Peyer's patch (tissue), 4 donors: ENCODE measurements around the gene B4GALT4.

Experiments
- POLR2A ChIP-seq, 2 donors: fragments of 450-650 bp; IDR thresholded peaks; one replicate each; pipeline ENCODE4 v1.5.1; 2017; ENCODE audit warnings: antibody characterized with exemption in 2 of 2, mild to moderate bottlenecking in 2 of 2, moderate library complexity in 2 of 2
- TF ChIP-seq, protein P1 (sequence below), 6 experiments: fragments of 450-650 bp in 4 of 6; fragments of 200-600 bp in 2 of 6; sonication (generic) in 1 of 6; IDR thresholded peaks; one replicate each; pipeline ENCODE4 v1.5.1; 2017 to 2019; ENCODE audit warnings: antibody characterized with exemption in 6 of 6, mild to moderate bottlenecking in 3 of 6, moderate library complexity in 1 of 6

DNA sequence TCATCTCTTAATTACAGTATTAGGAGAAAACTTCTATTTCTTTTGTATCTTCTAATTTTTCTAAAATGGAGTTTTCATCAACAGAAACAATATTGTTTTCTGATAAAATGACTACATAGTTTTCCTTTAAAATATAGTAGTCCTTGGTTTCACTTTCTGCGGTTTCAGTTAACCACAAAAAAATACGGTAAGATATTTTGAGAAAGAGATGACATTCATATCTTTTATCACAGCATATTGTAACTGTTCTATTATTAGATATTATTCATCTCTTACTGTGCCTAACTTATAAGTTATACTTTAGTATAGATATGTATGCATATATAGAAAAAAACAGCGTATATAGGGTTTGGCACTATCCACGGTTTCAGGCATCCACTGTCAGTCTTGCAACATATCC is 2.3 kb downstream of the B4GALT4 start:
- TF ChIP-seq, protein P1, sequence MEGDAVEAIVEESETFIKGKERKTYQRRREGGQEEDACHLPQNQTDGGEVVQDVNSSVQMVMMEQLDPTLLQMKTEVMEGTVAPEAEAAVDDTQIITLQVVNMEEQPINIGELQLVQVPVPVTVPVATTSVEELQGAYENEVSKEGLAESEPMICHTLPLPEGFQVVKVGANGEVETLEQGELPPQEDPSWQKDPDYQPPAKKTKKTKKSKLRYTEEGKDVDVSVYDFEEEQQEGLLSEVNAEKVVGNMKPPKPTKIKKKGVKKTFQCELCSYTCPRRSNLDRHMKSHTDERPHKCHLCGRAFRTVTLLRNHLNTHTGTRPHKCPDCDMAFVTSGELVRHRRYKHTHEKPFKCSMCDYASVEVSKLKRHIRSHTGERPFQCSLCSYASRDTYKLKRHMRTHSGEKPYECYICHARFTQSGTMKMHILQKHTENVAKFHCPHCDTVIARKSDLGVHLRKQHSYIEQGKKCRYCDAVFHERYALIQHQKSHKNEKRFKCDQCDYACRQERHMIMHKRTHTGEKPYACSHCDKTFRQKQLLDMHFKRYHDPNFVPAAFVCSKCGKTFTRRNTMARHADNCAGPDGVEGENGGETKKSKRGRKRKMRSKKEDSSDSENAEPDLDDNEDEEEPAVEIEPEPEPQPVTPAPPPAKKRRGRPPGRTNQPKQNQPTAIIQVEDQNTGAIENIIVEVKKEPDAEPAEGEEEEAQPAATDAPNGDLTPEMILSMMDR (IDR thresholded peaks at IDR 0.05) = no peak
- no peak for TF ChIP-seq POLR2A (IDR thresholded peaks at IDR 0.05)
